Skeletal muscle satellite cell (primary cell): Measurements from ENCODE around the gene PRXL2B.

ENCODE experiments used
- H3K27me3 ChIP-seq: 2 replicates; pipeline ENCODE4 v1.7.0; 2013; ENCODE audit warnings: low read length; ENCODE audit not compliant: control insufficient read depth, insufficient read depth
- H3K36me3 ChIP-seq: 2 replicates; pipeline ENCODE4 v1.7.0; 2013; ENCODE audit warnings: mild to moderate bottlenecking, control low read depth, low read length; ENCODE audit not compliant: insufficient read depth
- H3K4me1 ChIP-seq: 2 replicates; pipeline ENCODE4 v1.7.0; 2013; ENCODE audit warnings: low read length; ENCODE audit not compliant: control insufficient read depth, insufficient read depth
- H3K4me2 ChIP-seq: 2 replicates; pipeline ENCODE4 v1.7.0; 2013; ENCODE audit warnings: mild to moderate bottlenecking, low read length
- H3K4me3 ChIP-seq: 2 replicates; pipeline ENCODE4 v1.7.0; 2013; ENCODE audit warnings: low read length
- H3K9ac ChIP-seq: 2 replicates; pipeline ENCODE4 v1.7.0; 2013; ENCODE audit warnings: mild to moderate bottlenecking, low read depth, low read length, moderate library complexity
- H3K9me3 ChIP-seq: replicated peaks from 2 replicates; pipeline ENCODE4 v1.7.0; 2013; ENCODE audit warnings: mild to moderate bottlenecking, control low read depth, low read length

The PRXL2B gene

GRCh38 chr1:2609319-2610035 lies 22.9 kb downstream of the PRXL2B start:
- Histone ChIP-seq H3K9me3 (no peaks in the 10 kb centered on the region), H3K9ac (no peak overlapping the region), H3K4me1 (no peaks in the 10 kb centered on the region), H3K4me2 (no peak overlapping the region), H3K27me3 (peaks cover 7% of the 10 kb centered on the region), H3K36me3 (no peaks in the 10 kb centered on the region), H3K4me3 (no peak overlapping the region)

- Histone ChIP-seq H3K9me3 (no peaks in the 10 kb centered on the region), H3K4me3 (no peak overlapping the region)
Measured at GRCh38 chr1:2610036-2610959, 23.7 kb downstream of the PRXL2B start.

GRCh38 chr1:2611031-2611501 lies 24.5 kb downstream of the PRXL2B start:
- peaks cover 7% of the 10 kb centered on the region for H3K27me3 ChIP-seq
- H3K4me1 ChIP-seq, result no peaks in the 10 kb centered on the region
- no peak overlapping the region for H3K4me3 ChIP-seq
- no peak overlapping the region for H3K9ac ChIP-seq
- H3K36me3 ChIP-seq, result no peaks in the 10 kb centered on the region
- peak overlapping the region; percentile 35 for H3K4me2 ChIP-seq
- H3K9me3 ChIP-seq, result no peaks in the 10 kb centered on the region

More at GRCh38 chr1:2610036-2610959, 23.7 kb downstream of the PRXL2B start:
- H3K4me1 ChIP-seq, result no peaks in the 10 kb centered on the region
- H3K4me2 ChIP-seq, result no peak overlapping the region
- no peak overlapping the region for H3K9ac ChIP-seq
- H3K36me3 ChIP-seq, result no peaks in the 10 kb centered on the region
- H3K27me3 ChIP-seq, result peaks cover 7% of the 10 kb centered on the region

GRCh38 chr1:2611621-2612437 lies 25.3 kb downstream of the PRXL2B start:
- no peak overlapping the region for H3K9ac ChIP-seq
- H3K4me1 ChIP-seq, result no peaks in the 10 kb centered on the region
- no peaks in the 10 kb centered on the region for H3K36me3 ChIP-seq
- H3K4me3 ChIP-seq, result no peak overlapping the region
- H3K4me2 ChIP-seq, result no peak overlapping the region
- no peaks in the 10 kb centered on the region for H3K9me3 ChIP-seq
- H3K27me3 ChIP-seq, result peaks cover 13% of the 10 kb centered on the region

- no peak overlapping the region for H3K4me2 ChIP-seq
Measured at GRCh38 chr1:2612591-2613365, 26.2 kb downstream of the PRXL2B start.

GRCh38 chr1:2614145-2614544 lies 27.6 kb downstream of the PRXL2B start:
- Histone ChIP-seq H3K9ac (no peak overlapping the region), H3K4me3 (no peak overlapping the region), H3K9me3 (no peaks in the 10 kb centered on the region), H3K4me1 (no peaks in the 10 kb centered on the region), H3K4me2 (no peak overlapping the region), H3K27me3 (peaks cover 18% of the 10 kb centered on the region), H3K36me3 (no peaks in the 10 kb centered on the region)

More at GRCh38 chr1:2612591-2613365, 26.2 kb downstream of the PRXL2B start:
- no peak overlapping the region for H3K4me3 ChIP-seq
- H3K27me3 ChIP-seq, result peaks cover 13% of the 10 kb centered on the region
- no peak overlapping the region for H3K9ac ChIP-seq
- H3K36me3 ChIP-seq, result no peaks in the 10 kb centered on the region
- no peaks in the 10 kb centered on the region for H3K4me1 ChIP-seq
- H3K9me3 ChIP-seq, result no peaks in the 10 kb centered on the region

GRCh38 chr1:2617971-2618470 lies 31.4 kb downstream of the PRXL2B start:
- Histone ChIP-seq H3K9ac (no peak overlapping the region), H3K4me2 (no peak overlapping the region), H3K4me3 (no peak overlapping the region), H3K4me1 (no peaks in the 10 kb centered on the region), H3K36me3 (no peaks in the 10 kb centered on the region), H3K9me3 (no peaks in the 10 kb centered on the region), H3K27me3 (peaks cover 25% of the 10 kb centered on the region)

- no peak overlapping the region for H3K4me2 ChIP-seq
- H3K9ac ChIP-seq, result no peak overlapping the region
- H3K4me3 ChIP-seq, result no peak overlapping the region
- H3K36me3 ChIP-seq, result no peaks in the 10 kb centered on the region
- peaks cover 51% of the 10 kb centered on the region for H3K27me3 ChIP-seq
- no peaks in the 10 kb centered on the region for H3K4me1 ChIP-seq
- no peaks in the 10 kb centered on the region for H3K9me3 ChIP-seq
Measured at GRCh38 chr1:2623571-2624337, 37.2 kb downstream of the PRXL2B start.

- no peaks in the 10 kb centered on the region for H3K9me3 ChIP-seq
- no peaks in the 10 kb centered on the region for H3K4me1 ChIP-seq
- H3K4me2 ChIP-seq, result no peak overlapping the region
- no peak overlapping the region for H3K4me3 ChIP-seq
- no peaks in the 10 kb centered on the region for H3K36me3 ChIP-seq
- no peak overlapping the region for H3K9ac ChIP-seq
- H3K27me3 ChIP-seq, result peaks cover 53% of the 10 kb centered on the region
Measured at GRCh38 chr1:2624735-2625300, 38.2 kb downstream of the PRXL2B start.

GRCh38 chr1:2625311-2625710 lies 38.7 kb downstream of the PRXL2B start:
- Histone ChIP-seq H3K36me3 (no peaks in the 10 kb centered on the region), H3K27me3 (peaks cover 50% of the 10 kb centered on the region), H3K4me1 (no peaks in the 10 kb centered on the region), H3K9ac (no peak overlapping the region), H3K4me3 (no peak overlapping the region), H3K4me2 (no peak overlapping the region), H3K9me3 (no peaks in the 10 kb centered on the region)
